Lower leg skin (tissue), 4 donors: ENCODE data around the gene CHD1. TPM values are rescaled to one million over a fixed set of nuclear protein-coding genes. Genes with fewer than 3 reads are reported as not detected.

Experiments
- DNase-seq, 2 donors: peaks; one replicate each; pipeline ENCODE4 v3.0.0-alpha.2; 2019; ENCODE audit warnings: low spot score in 2 of 2
- H3K4me3 ChIP-seq: fragments of 200-600 bp; sonication (generic); 2 replicates; pipeline ENCODE4 v1.5.1; 2017; ENCODE audit warnings: mild to moderate bottlenecking, low read depth; ENCODE audit not compliant: poor library complexity, severe bottlenecking
- CTCF ChIP-seq, 3 donors: fragments of 450-650 bp; IDR thresholded peaks; one replicate each; pipeline ENCODE4 v1.5.1; 2016; ENCODE audit warnings: antibody characterized with exemption in 3 of 3, mild to moderate bottlenecking in 3 of 3, moderate library complexity in 2 of 3
- POLR2A ChIP-seq, 2 donors: fragments of 450-650 bp; IDR thresholded peaks; one replicate each; pipeline ENCODE4 v1.6.1; 2016 to 2017; ENCODE audit warnings: antibody characterized with exemption in 2 of 2, mild to moderate bottlenecking in 1 of 2, moderate library complexity in 1 of 2
- WGBS, 2 donors: methylation state at CpG; one replicate each; pipeline ENCODE4 v1.1.5; 2018; 5-methylcytosine and 5-hydroxymethylcytosine counted together
- intact Hi-C: fragments of 100-400 bp; cut with DNase I; formaldehyde crosslinking; loops from one replicate; pipeline ENCODE4 v1.15.0; 2023; ENCODE audit warnings: low total_unique reads
- total RNA-seq, 4 donors: library from RNA; depleted of rRNA; stranded (reverse); fragments of >200 nt; gene quantifications; one replicate each; pipeline ENCODE4 v1.1.0, GENCODE V29; 2016

The CHD1 gene
- total RNA-seq, 4 donors from 2014 or later: 40.8 to 46.8 (median 43.2) TPM

- no peak for DNase-seq
- no peak overlapping the region for H3K4me3 ChIP-seq
- TF ChIP-seq CTCF (IDR thresholded peaks at IDR 0.05) (no peak), POLR2A (IDR thresholded peaks at IDR 0.05) (no peak)
- 93 to 94% methylated on average over 6 of the region's 6 CpGs for WGBS, 2 donors
- intact Hi-C loops: no loop called here
Observed at GRCh38 chr5:98816582-98817222, 112.1 kb downstream of the CHD1 start.

GRCh38 chr5:98813755-98814154 lies 115.1 kb downstream of the CHD1 start:
- intact Hi-C loops: no loop called here
- DNase-seq: no peak
- H3K4me3 ChIP-seq: no peak overlapping the region
- TF ChIP-seq CTCF (IDR thresholded peaks at IDR 0.05) (no peak), POLR2A (IDR thresholded peaks at IDR 0.05) (no peak)
- 79 to 90% methylated on average over 3 of the region's 3 CpGs for WGBS, 2 donors

GRCh38 chr5:98810206-98810605 lies 118.6 kb downstream of the CHD1 start:
- no peak for DNase-seq
- no peak overlapping the region for H3K4me3 ChIP-seq
- intact Hi-C loops: no loop called here
- WGBS, 2 donors: 43 to 46% methylated on average over 2 of the region's 2 CpGs
- TF ChIP-seq CTCF (IDR thresholded peaks at IDR 0.05): no peak
- TF ChIP-seq POLR2A (IDR thresholded peaks at IDR 0.05): no peak

GRCh38 chr5:98807806-98808205 lies 121.0 kb downstream of the CHD1 start:
- H3K4me3 ChIP-seq: no peak overlapping the region
- TF ChIP-seq POLR2A (IDR thresholded peaks at IDR 0.05) (no peak), CTCF (IDR thresholded peaks at IDR 0.05) (no peak)

GRCh38 chr5:98805070-98805469 lies 123.7 kb downstream of the CHD1 start:
- intact Hi-C loops: no loop called here
- 0% methylated on average over 1 of the region's 1 CpG for WGBS, 2 donors
- H3K4me3 ChIP-seq: no peak overlapping the region
- TF ChIP-seq CTCF (IDR thresholded peaks at IDR 0.05): no peak
- no peak for TF ChIP-seq POLR2A (IDR thresholded peaks at IDR 0.05)
- no peak for DNase-seq

More at GRCh38 chr5:98807806-98808205, 121.0 kb downstream of the CHD1 start:
- intact Hi-C loops: no loop called here
- DNase-seq: no peak

GRCh38 chr5:98804066-98804465 lies 124.7 kb downstream of the CHD1 start:
- intact Hi-C loops: no loop called here
- TF ChIP-seq POLR2A (IDR thresholded peaks at IDR 0.05) (no peak), CTCF (IDR thresholded peaks at IDR 0.05) (no peak)
- H3K4me3 ChIP-seq: no peak overlapping the region
- WGBS, 2 donors: 55 to 64% methylated on average over 2 of the region's 2 CpGs
- DNase-seq: no peak
